Right kidney (tissue), 1 donor: ENCODE measurements around the gene CCT3.
"Not testable (repeated sequence)": the region's sequence is repeated elsewhere in the genome, so short reads cannot be mapped to it uniquely, and the experiment has no call there.

Experiments used
- DNase-seq: peaks from one replicate; pipeline ENCODE4 v3.0.0-alpha.2; 2016

CCT3 gene

DNA sequence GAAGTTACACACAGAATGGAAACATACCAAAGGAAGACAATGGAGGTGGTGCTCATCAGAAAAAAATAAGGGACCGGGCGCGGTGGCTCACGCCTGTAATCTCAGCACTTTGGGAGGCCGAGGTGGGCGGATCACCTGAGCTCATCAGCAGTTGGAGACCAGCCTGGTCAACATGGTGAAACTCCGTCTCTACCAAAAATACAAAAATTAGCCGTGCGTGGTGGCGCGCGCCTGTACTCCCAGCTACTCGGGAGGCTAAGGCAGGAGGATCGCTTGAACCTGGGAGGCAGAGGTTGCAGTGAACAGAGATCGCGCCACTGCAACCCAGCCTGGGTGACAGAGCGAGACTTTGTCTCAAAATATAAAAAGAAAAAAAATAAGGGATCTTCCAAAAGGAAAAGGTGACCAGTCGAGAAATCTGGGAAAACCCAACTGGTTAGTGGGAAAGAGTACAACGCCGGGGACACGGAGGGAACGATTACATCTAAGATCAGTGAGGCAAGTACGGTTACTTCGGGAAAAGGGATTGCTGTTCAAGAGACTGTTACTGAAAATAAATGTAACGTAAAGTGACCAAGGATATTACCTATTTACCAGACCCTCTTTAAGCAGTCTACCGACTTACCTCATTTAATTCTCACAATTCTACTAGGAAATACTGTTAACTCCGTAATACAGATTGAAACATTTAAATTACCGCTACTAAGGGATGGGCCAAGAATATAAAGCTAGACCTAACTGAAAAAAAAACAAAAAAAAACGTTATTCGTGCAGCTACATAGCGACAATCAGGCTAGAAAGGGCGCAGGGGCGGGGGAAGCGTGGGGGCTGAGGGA, 822 bp downstream of the CCT3 start:
- no peak for DNase-seq

DNA sequence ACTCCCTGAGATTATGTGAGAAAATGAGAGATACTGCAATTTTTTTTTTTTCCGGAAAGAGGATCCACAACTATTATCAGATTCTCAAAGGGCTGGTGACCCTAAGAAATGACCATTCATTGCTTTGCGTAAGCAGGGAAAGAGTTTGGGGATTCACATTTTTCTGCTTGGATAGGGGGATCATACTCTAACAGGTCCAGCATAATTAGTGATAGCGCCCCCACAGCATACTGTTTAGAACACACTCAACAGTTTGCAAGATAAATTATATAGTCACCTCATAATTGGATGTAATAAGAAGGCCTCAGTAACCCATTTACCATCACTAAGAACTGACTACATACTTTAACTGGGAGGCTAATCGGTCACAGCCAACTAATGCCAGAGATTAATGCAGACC, 1.9 kb downstream of the CCT3 start:
- DNase-seq: no peak

DNA sequence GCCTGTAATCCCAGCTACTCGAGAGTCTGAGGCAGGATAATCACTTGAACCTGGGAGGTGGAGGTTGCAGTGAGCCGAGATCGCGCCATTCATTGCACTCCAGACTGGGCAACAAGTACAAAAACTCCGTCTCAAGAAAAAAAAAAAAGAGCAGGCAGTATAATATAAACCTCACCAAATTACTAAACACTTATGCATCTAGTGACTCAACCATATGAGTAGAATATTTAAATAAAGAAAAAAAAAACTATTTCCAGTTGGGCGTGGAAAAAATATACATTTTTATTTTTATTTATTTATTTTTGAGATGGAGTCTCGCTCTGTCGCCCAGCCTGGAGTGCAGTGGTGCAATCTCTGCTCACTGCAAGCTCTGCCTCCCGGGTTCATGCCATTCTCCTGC, 14.9 kb downstream of the CCT3 start:
- DNase-seq: not testable (repeated sequence)

DNA sequence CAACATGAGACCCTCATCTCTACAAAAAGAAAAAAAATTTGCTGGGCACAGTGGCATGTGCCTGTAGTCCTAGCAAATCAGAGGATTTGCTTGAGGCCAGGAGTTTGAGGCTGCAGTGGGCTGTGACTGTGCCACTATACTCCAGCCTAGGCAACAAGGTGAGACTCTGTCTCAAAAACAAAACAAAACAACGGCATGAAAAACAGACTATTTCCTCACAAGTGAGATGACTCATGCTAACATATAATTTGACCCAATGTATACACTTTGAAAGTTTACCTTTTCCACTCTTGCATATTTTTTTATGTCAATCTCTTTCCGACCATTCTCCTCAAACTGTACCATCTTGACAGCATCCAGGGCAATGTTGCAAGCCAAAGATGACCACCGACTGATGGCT, 17.5 kb downstream of the CCT3 start:
- no peak for DNase-seq

DNA sequence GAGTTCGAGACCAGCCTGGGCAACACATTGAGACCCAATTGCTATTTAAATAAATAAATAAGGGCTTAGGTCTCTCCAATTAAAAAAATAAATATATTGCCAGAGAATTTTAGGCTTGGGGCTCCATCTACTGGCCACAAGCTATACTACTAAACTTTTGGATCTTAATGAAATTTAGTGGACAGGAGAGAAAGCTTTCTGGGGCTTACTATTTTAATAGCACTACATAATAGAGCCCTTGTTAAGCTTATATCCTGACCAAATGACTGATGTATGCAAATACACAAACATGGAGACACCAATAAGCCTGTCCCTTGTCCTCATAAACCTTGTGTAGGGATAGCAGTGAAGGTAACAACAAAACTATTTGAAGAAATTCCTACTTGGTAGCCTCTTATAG, 18.4 kb downstream of the CCT3 start:
- no peak for DNase-seq

DNA sequence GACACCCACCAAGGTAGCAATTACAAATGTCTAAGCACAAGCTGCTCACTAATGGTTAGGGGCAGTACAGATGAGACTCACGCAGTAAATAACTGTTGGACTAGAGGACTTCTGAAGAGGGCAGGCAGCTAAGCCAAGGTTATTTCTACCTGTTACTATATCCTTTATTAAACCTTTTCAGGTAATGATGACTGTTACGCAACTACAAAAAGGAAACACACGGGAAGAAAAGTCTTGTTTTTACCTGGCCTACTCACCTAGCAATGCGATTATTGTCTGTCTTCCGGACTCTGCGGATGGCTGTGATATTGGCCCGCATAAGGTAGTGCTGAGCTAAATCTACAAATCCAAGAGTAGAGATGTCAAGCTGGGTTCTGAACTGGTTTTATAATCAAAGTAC, 21.2 kb downstream of the CCT3 start:
- no peak for DNase-seq

DNA sequence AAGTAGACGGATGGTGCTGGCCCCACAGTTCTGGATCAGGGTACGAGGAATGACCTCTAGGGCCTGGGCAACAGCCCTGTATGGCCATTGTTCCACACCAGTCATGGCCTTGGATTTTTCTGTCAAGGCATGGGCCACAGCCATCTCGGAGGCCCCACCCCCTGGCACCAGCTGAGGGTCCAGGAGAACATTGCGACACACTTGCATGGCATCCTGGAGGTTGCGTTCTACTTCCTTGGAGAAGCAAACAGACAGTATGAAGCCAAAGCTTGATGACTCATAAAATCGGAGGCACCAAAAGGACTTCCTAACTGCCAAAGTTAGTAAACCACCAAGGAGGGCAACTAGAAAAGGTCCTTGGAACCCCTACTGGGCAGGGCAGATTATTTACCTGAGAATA, 27.1 kb downstream of the CCT3 start:
- DNase-seq: no peak

DNA sequence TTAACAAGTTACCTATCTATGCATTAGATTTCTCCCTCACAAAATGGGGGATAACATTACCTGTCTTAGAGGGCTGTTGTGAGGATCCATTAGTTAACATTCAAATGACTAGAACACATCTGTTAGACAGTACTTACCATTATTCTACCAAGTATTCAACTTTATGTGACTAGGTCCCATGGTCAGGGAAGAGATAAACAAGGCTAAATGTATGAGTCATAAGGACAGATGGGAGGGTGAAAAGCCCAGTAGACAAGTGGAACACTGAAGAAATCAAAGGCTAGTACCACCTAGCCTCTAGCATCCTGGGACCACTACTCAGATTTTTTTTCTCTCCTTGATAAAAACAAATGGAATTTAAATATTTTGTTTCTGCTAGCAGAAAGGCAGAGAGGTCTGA, 30.0 kb downstream of the CCT3 start:
- no peak for DNase-seq

DNA sequence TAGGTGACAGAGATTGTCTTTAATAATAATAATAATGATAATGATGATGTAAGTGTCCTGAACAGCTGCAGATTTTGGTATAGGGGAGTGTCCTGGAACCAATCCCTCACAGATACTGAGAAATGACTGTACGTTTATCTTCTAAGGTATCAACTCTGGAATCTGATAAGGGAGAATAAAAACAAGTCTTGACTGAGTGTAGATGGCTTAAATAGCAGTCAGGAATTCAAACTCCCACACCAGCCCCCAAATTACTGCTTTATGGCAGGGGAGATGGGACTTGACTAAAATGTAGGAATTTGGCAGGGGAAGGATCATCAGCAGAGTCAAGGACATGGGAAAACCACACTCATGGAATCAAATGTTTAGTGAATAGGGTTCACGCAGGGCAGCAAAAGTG, 32.9 kb downstream of the CCT3 start:
- DNase-seq: no peak

DNA sequence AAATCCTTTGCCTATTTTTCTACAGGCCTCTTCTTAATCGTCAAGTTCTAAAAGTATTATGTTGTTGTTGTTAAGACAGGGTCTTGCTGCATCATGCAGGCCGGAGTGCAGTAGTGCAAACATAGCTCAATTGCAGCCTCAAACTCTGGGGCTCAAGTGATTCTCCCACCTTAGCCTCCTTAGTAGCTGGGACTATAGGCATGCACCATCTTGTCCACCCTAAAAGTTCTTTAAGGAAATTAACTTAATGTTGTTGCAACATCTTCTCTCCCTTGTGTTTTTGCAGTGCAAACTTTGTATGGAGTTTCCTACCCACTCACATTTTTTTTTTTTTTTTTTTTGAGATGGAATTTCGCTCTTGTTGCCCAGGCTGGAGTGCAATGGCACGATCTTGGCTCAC, 34.9 kb downstream of the CCT3 start:
- DNase-seq: no peak

DNA sequence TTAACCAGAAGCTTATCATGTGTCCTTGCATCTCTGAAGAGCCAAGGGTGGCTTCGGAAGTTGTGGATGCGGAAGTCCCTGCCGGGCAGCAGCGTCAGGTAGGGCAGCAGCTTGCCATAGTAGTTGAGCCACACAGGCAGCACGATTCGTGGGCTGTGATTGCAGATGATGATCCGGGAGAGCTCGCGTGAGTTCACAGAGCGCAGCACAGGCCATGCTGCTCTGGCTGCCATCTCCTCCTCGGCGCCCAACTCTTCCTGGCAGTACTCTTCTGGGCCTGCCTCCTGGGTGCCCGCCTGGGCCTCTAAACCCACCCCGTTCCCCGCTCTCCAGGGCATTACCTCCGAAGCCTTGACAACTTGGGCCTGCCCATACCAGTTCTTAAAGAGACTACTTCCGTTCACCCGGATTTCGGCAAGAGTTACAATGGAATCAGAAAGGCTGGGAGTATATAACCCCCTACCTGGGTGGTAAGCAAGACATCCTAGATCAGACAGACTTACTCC, 39.2 kb downstream of the CCT3 start, which contains the start of gene VHLL:
TSS of gene VHLL (minus strand) at position 456 of the 506 bp plus-strand sequence. CDS start at position 338, 118 bp downstream.
- no peak for DNase-seq

DNA sequence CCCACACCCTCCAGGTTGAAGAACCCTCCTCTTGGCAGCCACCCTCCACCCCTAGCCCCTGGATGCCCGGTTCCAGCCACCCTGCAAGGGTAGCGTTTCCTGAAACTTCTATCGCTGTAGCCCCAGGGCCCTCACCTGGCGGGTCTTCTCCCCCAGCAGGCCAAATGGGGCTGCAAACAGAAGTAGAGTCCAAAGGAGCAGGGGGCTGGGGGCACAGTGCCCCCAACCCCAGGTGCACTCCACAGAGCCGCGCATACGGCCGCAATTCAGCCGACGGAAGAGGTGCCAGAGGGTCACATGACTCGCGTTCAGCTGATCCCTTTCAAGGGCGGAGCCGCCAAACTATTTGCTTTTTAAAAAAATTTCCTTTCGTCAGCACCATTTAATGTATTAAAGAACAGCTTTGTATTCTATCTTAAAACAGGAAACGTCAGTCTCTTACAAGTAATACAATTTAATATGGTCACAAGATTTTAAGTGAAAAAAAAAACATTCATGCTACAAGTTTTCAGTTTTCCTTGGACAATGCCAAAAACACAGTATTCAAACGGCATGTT, 42.6 kb downstream of the CCT3 start, which contains the start of gene GLMP:
TSS of gene GLMP (minus strand) at position 289 of the 557 bp plus-strand sequence. CDS start at position 255, 34 bp downstream.
- peak; percentile 54 for DNase-seq

DNA sequence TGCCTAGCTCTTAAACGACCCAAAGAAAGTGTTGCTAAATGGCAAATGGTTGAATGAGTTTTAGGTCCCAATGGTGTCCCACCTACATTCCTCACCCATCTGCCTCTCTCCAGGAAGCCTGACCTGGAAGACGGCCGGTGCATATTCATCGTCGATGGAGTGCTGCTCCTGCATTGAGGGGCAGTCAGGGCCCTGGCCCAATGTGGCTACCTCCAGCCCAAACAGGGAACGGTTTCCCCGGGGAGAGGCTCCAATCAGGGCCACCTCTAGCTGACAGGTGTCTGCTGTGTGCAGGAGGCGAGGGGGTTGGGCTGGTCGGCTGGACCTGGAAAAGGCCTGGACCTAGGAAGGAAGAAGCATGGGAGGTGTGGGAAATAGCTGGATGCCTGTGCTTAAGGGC, 44.2 kb downstream of the CCT3 start:
- DNase-seq: no peak

DNA sequence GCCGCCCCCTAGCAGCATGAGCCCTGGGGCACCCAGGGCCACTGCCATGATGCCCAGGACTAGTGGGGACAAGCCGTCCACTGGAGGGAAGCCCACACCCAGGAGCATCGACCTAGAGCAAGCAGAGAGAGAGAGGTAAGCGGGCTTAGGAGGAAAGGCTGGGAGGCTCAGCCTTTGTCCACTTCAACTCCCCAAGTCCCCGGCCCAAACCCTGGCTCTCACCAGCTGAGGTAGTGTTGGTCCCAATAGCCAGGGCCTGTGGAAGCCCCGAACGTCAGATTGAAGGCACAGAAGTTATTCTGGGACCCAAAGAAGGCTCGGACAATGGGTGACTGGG, 45.0 kb downstream of the CCT3 start:
- no peak for DNase-seq

DNA sequence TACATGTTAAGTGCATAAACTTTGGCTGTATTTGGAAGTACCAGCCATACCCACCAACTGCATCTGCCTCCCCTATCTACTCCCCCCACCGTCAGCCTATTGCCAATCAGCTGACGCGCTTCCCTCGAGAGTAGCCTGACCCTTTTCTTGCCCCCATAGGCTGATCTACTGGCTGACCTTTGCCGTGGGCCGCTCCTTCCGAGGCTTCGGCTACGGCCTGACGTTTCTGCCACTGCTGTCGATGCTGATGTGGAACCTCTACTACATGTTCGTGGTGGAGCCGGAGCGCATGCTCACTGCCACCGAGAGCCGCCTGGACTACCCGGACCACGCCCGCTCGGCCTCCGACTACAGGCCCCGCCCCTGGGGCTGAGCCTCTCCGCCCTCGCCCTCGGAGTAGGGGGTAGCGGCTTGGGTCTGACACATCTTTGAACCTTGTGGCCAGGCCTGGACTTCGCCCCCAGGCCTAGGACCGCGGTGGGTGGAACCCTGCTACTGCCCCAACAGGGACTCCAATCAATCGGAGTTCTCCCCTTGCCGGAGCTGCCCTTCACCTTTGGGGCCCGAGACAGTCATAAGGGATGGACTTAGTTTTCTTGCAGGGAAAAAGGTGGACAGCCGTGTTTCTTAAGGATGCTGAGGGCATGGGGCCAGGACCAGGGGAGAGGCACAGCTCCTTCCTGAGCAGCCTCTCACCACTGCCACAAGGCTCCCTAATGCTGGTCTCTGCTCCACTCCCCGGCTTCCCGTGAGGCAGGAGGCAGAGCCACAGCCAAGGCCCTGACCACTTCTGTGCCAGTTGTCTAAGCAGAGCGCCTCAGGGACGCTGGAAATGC, 46.6 kb downstream of the CCT3 start:
- DNase-seq: peak; percentile 78

DNA sequence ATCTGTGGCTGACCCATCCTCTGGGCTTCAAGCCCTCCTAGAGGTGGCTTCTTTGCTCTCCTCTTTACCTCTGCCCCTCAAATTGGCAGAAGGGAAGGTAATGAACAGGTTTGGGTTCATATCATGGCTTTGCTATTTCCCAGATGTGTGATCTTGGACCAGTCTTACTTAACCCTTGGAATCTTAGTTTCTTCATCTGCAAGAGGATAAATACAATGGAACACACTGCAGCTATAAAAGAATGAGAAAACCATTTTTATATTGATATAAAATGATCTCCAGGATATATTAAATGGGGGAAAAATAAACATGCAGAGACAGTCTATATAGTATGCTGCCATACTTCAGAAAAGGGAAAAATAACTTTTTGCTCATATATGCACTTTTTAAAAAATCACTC, 48.2 kb downstream of the CCT3 start:
- no peak for DNase-seq

DNA sequence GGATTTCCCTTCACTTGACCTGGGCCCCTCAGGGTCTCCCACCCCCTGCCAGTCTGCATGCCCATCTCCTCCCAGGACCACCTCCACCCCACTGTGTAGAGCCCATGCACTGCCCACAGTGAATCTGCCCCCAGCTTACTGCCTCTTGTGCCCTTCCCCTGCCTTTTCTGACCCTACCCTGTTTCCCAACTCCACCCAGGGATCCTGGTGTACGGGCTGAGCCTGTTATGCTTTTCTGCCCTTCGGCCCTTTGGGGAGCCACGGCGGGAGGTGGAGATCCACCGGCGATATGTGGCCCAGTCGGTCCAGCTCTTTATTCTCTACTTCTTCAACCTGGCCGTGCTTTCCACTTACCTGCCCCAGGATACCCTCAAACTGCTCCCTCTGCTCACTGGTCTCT, 52.0 kb downstream of the CCT3 start:
- no peak for DNase-seq

DNA sequence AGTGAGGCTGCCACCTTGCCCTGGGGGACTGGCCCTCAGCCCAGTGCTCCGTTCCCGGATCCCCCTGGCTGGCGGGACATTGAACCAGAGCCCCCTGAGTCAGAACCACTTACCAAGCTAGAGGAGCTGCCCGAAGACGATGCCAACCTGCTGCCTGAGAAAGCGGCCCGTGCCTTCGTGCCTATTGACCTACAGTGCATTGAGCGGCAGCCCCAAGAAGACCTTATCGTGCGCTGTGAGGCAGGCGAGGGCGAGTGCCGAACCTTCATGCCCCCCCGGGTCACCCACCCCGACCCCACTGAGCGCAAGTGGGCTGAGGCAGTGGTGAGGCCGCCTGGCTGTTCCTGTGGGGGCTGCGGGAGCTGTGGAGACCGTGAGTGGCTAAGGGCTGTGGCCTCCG, 52.7 kb downstream of the CCT3 start:
- no peak for DNase-seq

DNA sequence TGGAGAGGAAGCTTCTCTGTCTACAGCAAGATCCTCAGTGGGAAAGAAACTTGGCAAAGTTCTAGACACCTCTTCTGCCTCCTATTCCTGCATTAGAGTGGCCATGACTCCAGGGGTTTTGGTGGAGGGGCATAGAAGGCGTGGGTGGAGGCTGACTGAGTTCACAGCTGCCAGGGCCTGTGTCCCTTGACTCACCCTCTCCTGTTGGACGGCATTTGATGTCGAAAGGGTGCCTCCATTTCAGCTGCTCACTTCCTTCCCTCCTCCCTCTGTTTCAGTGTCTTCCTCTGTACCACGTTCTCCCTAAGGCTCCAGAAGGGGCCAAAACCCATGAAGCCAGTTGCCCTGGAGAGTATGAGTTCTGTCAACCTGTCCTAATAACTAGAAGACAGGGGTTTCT, 53.3 kb downstream of the CCT3 start:
- DNase-seq: no peak

DNA sequence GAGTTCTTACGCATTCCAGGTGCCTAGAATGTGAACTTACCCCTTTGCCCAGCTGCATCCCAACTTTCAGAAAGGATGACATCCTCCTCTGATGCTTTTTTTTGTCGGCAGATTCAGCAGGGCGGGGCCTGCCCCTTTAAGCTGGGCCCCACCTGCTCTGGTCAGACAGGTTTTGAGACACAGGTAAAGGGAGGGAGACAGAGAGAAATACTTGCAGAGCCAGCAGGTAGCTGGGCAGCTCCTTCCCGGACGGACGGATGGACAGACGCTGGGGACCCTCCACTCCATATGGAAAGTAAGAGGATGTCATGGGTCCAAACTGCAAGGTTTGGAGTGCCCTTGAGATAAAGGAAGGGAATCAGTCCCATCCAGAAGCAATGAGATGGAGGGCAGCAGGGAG, 54.0 kb downstream of the CCT3 start, which contains the start of gene TMEM79:
TSS of gene TMEM79 (plus strand) at position 214 of the 400 bp plus-strand sequence. CDS start 902 bp downstream, outside the sequence.
- DNase-seq: no peak

DNA sequence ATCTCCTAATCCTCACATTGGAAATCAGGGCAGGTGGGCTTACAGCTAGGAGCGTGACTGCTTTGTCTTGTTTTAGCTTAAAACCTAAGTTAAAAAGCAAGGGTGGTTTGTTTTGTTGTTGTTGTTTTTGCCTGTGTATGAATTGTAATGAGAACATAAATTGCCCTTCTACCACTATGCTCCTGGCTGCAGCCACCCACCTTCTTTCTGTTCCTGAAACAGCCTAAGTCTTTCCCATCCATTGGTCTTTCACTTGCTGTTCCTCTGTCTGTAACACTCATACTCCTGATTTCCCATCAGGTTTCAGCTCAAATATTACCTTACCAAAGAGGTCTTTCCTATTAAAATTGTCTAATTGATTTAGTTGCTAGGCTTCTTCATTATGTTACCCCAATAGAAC, 54.6 kb downstream of the CCT3 start:
- DNase-seq: no peak

DNA sequence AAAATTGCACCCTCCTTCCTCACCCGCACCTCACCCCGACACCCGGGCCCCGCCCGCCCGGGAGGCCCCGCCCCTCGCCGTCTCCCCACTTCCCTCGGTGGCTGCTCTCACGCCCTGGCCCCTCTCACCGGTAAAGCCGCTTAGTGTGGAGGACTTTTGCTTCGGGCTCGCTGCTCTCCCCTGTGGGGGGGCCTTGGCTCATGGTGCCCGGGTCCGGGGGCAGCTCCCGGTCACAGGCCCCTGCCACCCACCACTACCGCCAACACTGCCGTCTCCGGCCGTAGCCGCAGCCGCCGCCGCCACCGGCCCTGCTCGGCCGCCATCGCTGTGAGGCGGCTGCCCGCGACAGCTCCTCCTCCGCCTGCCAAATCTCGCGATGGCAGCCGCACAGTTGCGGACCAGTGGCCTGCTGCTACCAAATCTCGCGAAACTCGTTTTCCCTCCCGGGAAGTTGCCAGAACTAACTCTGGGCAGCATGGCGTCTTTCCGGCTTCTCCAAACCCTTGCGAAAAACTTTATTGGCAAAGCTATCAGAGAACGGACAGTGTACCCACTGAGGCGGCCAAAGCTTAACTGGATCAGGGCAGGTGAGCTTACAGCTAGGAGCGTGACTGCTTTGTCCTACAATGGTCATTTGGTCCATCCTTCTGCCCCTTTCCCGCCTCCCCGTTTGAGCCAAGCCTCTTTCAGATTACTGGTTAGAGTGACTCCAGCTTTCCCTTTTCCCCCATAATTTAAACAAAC, 55.4 kb downstream of the CCT3 start, which contains the start of gene SMG5:
TSS of gene SMG5 (minus strand) at position 347 of the 744 bp plus-strand sequence. CDS start at position 202, 145 bp downstream.
- DNase-seq: peak; percentile 90
